IMR-90 (cell line): ENCODE data around the gene STK35.
A peak's percentile ranks its signal among the peaks of the same experiment; 100 is the strongest.

Source experiments
- POLR2A ChIP-seq: IDR thresholded peaks from 2 replicates; pipeline ENCODE4 v1.6.1; 2012; ENCODE audit warnings: mild to moderate bottlenecking, low read depth, low read length
- RFX5 ChIP-seq: IDR thresholded peaks from 2 replicates; pipeline ENCODE4 v1.8.0; 2012; ENCODE audit warnings: low read depth, mild to moderate bottlenecking, low read length, moderate library complexity

GRCh38 chr20:2101865-2102584, 398 bp downstream of the STK35 start:
- TF ChIP-seq POLR2A = peak; percentile 46
- peak; percentile 31; the same call in 1 of the 2 replicates for TF ChIP-seq RFX5
